Panc1 (cell line): ENCODE measurements around the gene RNF115. TPM values are rescaled to one million over a fixed set of nuclear protein-coding genes. Genes with fewer than 3 reads are reported as not detected.

Source experiments
- ATAC-seq: fragments of 200-7000 bp; cut with Tn5 transposase; 2 replicates; pipeline ENCODE4 v1.9.1; 2020; ENCODE audit warnings: mild to moderate bottlenecking, moderate library complexity
- BruUV-seq: library from RNA; stranded (reverse); fragments of 400-500 nt; replicated peaks from 2 replicates; lab custom pipeline; 2021; lab: Mats Ljungman, UMichigan
- CTCF ChIA-PET: fragments of 300-600 bp; sonication (Branson Sonifier 250); formaldehyde crosslinking; loops from one replicate; lab custom pipeline; 2022; ENCODE audit warnings: antibody characterized with exemption; lab: Charles Lee
- POLR2A ChIA-PET: fragments of 300-600 bp; sonication (Branson Sonifier 250); formaldehyde crosslinking; loops from one replicate; lab custom pipeline; 2022; ENCODE audit warnings: antibody characterized with exemption; lab: Charles Lee
- DNase-seq: peaks from one replicate; pipeline ENCODE4 v3.0.0-alpha.2; 2010; ENCODE audit warnings: low read depth, low spot score
- H3K27ac ChIP-seq: 2 replicates; pipeline ENCODE4 v1.5.1; 2011; ENCODE audit warnings: mild to moderate bottlenecking, low read length, inconsistent platforms
- H3K27me3 ChIP-seq: fragments of 200-500 bp; sonication (Bioruptor generic); 2 replicates; pipeline ENCODE4 v1.6.0; 2014; ENCODE audit warnings: low read length, inconsistent platforms; ENCODE audit not compliant: control insufficient read depth, insufficient read depth
- H3K36me3 ChIP-seq: fragments of 200-500 bp; sonication (Bioruptor generic); 2 replicates; pipeline ENCODE4 v1.5.1; 2014; ENCODE audit warnings: inconsistent platforms, mild to moderate bottlenecking, low read length, moderate library complexity; ENCODE audit not compliant: control insufficient read depth, insufficient read depth
- H3K4me1 ChIP-seq: 2 replicates; pipeline ENCODE4 v1.5.1; 2011; ENCODE audit warnings: inconsistent platforms, mild to moderate bottlenecking, low read length, moderate library complexity; ENCODE audit not compliant: control insufficient read depth, insufficient read depth
- H3K4me3 ChIP-seq, 2 experiments: 2 replicates each; pipeline ENCODE4 v1.5.1; 2011 to 2012; ENCODE audit warnings: low read depth in 2 of 2, low read length in 2 of 2, mild to moderate bottlenecking in 2 of 2, inconsistent platforms in 1 of 2, moderate library complexity in 1 of 2
- H3K9me3 ChIP-seq: fragments of 200-500 bp; sonication (Bioruptor generic); 2 replicates; pipeline ENCODE4 v1.5.1; 2014; ENCODE audit warnings: low read depth, mild to moderate bottlenecking, inconsistent platforms, low read length, moderate library complexity; ENCODE audit not compliant: control insufficient read depth, insufficient read depth
- POLR2AphosphoS5 ChIP-seq: IDR thresholded peaks from 2 replicates; pipeline ENCODE4 v1.6.1; 2012; ENCODE audit warnings: mild to moderate bottlenecking, low read depth, low read length, moderate library complexity
- SIN3A ChIP-seq: IDR thresholded peaks from 2 replicates; pipeline ENCODE4 v1.6.1; 2012; ENCODE audit warnings: low read depth, mild to moderate bottlenecking, low read length, moderate library complexity, borderline replicate concordance; ENCODE audit not compliant: insufficient read depth
- TCF7L2 ChIP-seq: IDR thresholded peaks from 2 replicates; pipeline ENCODE4 v1.6.1; 2011; ENCODE audit warnings: mild to moderate bottlenecking, low read depth, low read length, inconsistent platforms
- in situ Hi-C: cut with HindIII; loops from 2 replicates; pipeline ENCODE4 v1.10.0; 2016; ENCODE audit warnings: low sequenced_read_pairs, low pct_unique_long_range_greater_than_20kb
- intact Hi-C: fragments of 100-400 bp; cut with micrococcal nuclease; formaldehyde crosslinking; loops from one replicate; pipeline ENCODE4 v1.10.0; 2022; ENCODE audit not compliant: unreplicated experiment
- total RNA-seq: library from RNA; stranded (reverse); gene quantifications from one replicate; pipeline ENCODE4 v1.2.1, GENCODE V29; 2021; ENCODE audit not compliant: unreplicated experiment
- TF ChIP-seq, protein P1 (sequence below): fragments of 450-650 bp; IDR thresholded peaks from 2 replicates; pipeline ENCODE4 v1.5.1; 2017; ENCODE audit warnings: mild to moderate bottlenecking
- TF ChIP-seq, protein P2 (sequence below), 2 experiments: IDR thresholded peaks; 2 replicates each; pipeline ENCODE4 v1.6.1; 2011 to 2012; ENCODE audit warnings: low read depth in 2 of 2, control low read depth in 1 of 2, low read length in 1 of 2, mild to moderate bottlenecking in 1 of 2, moderate library complexity in 1 of 2; ENCODE audit not compliant: insufficient read depth in 1 of 2

RNF115 gene
- total RNA-seq, 1 experiment from 2014 or later: 14.5 TPM

- ATAC-seq (peak; percentile 66), DNase-seq (no peak)
- intact Hi-C loops: no loop called here
- no TSS peak for BruUV-seq
- CTCF ChIA-PET: no interaction called here
- H3K27me3 ChIP-seq: no peaks in the 10 kb centered on the region
- peak overlapping the region; percentile 66 for H3K27ac ChIP-seq
- H3K9me3 ChIP-seq: no peaks in the 10 kb centered on the region
- no peak overlapping the region for H3K4me3 ChIP-seq
- in situ Hi-C loops: no loop called here
- H3K36me3 ChIP-seq: no peaks in the 10 kb centered on the region
- TF ChIP-seq TCF7L2: no peak
- no peak for TF ChIP-seq SIN3A
- TF ChIP-seq, protein P1, sequence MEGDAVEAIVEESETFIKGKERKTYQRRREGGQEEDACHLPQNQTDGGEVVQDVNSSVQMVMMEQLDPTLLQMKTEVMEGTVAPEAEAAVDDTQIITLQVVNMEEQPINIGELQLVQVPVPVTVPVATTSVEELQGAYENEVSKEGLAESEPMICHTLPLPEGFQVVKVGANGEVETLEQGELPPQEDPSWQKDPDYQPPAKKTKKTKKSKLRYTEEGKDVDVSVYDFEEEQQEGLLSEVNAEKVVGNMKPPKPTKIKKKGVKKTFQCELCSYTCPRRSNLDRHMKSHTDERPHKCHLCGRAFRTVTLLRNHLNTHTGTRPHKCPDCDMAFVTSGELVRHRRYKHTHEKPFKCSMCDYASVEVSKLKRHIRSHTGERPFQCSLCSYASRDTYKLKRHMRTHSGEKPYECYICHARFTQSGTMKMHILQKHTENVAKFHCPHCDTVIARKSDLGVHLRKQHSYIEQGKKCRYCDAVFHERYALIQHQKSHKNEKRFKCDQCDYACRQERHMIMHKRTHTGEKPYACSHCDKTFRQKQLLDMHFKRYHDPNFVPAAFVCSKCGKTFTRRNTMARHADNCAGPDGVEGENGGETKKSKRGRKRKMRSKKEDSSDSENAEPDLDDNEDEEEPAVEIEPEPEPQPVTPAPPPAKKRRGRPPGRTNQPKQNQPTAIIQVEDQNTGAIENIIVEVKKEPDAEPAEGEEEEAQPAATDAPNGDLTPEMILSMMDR: no peak
- TF ChIP-seq, protein P2, sequence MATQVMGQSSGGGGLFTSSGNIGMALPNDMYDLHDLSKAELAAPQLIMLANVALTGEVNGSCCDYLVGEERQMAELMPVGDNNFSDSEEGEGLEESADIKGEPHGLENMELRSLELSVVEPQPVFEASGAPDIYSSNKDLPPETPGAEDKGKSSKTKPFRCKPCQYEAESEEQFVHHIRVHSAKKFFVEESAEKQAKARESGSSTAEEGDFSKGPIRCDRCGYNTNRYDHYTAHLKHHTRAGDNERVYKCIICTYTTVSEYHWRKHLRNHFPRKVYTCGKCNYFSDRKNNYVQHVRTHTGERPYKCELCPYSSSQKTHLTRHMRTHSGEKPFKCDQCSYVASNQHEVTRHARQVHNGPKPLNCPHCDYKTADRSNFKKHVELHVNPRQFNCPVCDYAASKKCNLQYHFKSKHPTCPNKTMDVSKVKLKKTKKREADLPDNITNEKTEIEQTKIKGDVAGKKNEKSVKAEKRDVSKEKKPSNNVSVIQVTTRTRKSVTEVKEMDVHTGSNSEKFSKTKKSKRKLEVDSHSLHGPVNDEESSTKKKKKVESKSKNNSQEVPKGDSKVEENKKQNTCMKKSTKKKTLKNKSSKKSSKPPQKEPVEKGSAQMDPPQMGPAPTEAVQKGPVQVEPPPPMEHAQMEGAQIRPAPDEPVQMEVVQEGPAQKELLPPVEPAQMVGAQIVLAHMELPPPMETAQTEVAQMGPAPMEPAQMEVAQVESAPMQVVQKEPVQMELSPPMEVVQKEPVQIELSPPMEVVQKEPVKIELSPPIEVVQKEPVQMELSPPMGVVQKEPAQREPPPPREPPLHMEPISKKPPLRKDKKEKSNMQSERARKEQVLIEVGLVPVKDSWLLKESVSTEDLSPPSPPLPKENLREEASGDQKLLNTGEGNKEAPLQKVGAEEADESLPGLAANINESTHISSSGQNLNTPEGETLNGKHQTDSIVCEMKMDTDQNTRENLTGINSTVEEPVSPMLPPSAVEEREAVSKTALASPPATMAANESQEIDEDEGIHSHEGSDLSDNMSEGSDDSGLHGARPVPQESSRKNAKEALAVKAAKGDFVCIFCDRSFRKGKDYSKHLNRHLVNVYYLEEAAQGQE (IDR thresholded peaks at IDR 0.05; ENCODE audit: insufficient read depth in 1 of 2, low read depth in 2 of 2, low read length in 1 of 2): no peak
- TF ChIP-seq POLR2AphosphoS5: no peak
- POLR2A ChIA-PET: no interaction called here
- peaks cover 23% of the 10 kb centered on the region for H3K4me1 ChIP-seq
Observed at GRCh38 chr1:145711213-145711651, 112.7 kb downstream of the RNF115 start.

GRCh38 chr1:145710291-145711027 lies 113.4 kb downstream of the RNF115 start:
- POLR2A ChIA-PET: no interaction called here
- no TSS peak for BruUV-seq

More at GRCh38 chr1:145710291-145711027, 113.4 kb downstream of the RNF115 start:
- H3K36me3 ChIP-seq: no peaks in the 10 kb centered on the region
- H3K4me3 ChIP-seq: no peak overlapping the region
- in situ Hi-C loops (no loop called here), intact Hi-C loops (no loop called here)
- ATAC-seq (no peak), DNase-seq (no peak)
- H3K4me1 ChIP-seq: peaks cover 23% of the 10 kb centered on the region
- CTCF ChIA-PET: no interaction called here
- TF ChIP-seq, protein P2 (IDR thresholded peaks at IDR 0.05; ENCODE audit: insufficient read depth in 1 of 2, low read depth in 2 of 2, low read length in 1 of 2): no peak
- TF ChIP-seq, protein P1: no peak
- TF ChIP-seq POLR2AphosphoS5 (no peak), SIN3A (no peak), TCF7L2 (no peak)
- H3K27ac ChIP-seq: peak overlapping the region; percentile 39
- H3K27me3 ChIP-seq: no peaks in the 10 kb centered on the region
- no peaks in the 10 kb centered on the region for H3K9me3 ChIP-seq
